ENCODE data around the gene ARV1.

The ARV1 gene

GRCh38 chr1:230978491-230979388 is at the start of gene ARV1, which contains the start of gene TTC13:
ARV1 (plus strand) TSS chr1:230979094; CDS start chr1:230979106, 12 bp downstream.
TTC13 (minus strand) TSS chr1:230978861; CDS start chr1:230978830, 31 bp downstream.
- peak; percentile 99 for DNase-seq (ENCODE audit: low spot score)

- DNase-seq (ENCODE audit: low spot score) = no peak
Measured at GRCh38 chr1:230930986-230931385, 47.9 kb upstream of the ARV1 start.

- no peak for DNase-seq (ENCODE audit: low spot score)
Measured at GRCh38 chr1:230935852-230936251, 43.0 kb upstream of the ARV1 start.

- no peak for DNase-seq (ENCODE audit: low spot score)
Measured at GRCh38 chr1:230936475-230936874, 42.4 kb upstream of the ARV1 start.

GRCh38 chr1:230937371-230937770 is 41.5 kb upstream of the ARV1 start:
- DNase-seq (ENCODE audit: low spot score) = no peak

- DNase-seq (ENCODE audit: low spot score) = no peak
Measured at GRCh38 chr1:230938924-230939368, 39.9 kb upstream of the ARV1 start.

- DNase-seq (ENCODE audit: low spot score) = no peak
Measured at GRCh38 chr1:230939806-230940489, 38.9 kb upstream of the ARV1 start.

- no peak for DNase-seq (ENCODE audit: low spot score)
Measured at GRCh38 chr1:230940848-230941247, 38.0 kb upstream of the ARV1 start.

GRCh38 chr1:230943048-230943593 is 35.8 kb upstream of the ARV1 start:
- no peak for DNase-seq (ENCODE audit: low spot score)

GRCh38 chr1:230948301-230948700 is 30.6 kb upstream of the ARV1 start:
- DNase-seq (ENCODE audit: low spot score) = no peak

- no peak for DNase-seq (ENCODE audit: low spot score)
Measured at GRCh38 chr1:230948903-230949302, 30.0 kb upstream of the ARV1 start.

GRCh38 chr1:230950404-230950803 is 28.5 kb upstream of the ARV1 start:
- no peak for DNase-seq (ENCODE audit: low spot score)

GRCh38 chr1:230957580-230957989 is 21.3 kb upstream of the ARV1 start:
- DNase-seq (ENCODE audit: low spot score) = no peak

GRCh38 chr1:230958370-230958769 is 20.5 kb upstream of the ARV1 start:
- DNase-seq (ENCODE audit: low spot score) = no peak

GRCh38 chr1:230964896-230965295 is 14.0 kb upstream of the ARV1 start:
- no peak for DNase-seq (ENCODE audit: low spot score)

- no peak for DNase-seq (ENCODE audit: low spot score)
Measured at GRCh38 chr1:230965535-230965934, 13.4 kb upstream of the ARV1 start.

GRCh38 chr1:230966358-230966873 is 12.5 kb upstream of the ARV1 start:
- DNase-seq (ENCODE audit: low spot score) = no peak

GRCh38 chr1:230970432-230970831 is 8.5 kb upstream of the ARV1 start:
- DNase-seq (ENCODE audit: low spot score) = no peak

- DNase-seq (ENCODE audit: low spot score) = no peak
Measured at GRCh38 chr1:230971771-230972170, 7.1 kb upstream of the ARV1 start.

- peak; percentile 68 for DNase-seq (ENCODE audit: low spot score)
Measured at GRCh38 chr1:230972855-230973271, 6.0 kb upstream of the ARV1 start.

- DNase-seq (ENCODE audit: low spot score) = no peak
Measured at GRCh38 chr1:230975636-230976035, 3.3 kb upstream of the ARV1 start.

- DNase-seq (ENCODE audit: low spot score) = no peak
Measured at GRCh38 chr1:230976360-230976759, 2.5 kb upstream of the ARV1 start.

Measured in kidney tubule cell (primary cell).